Measurements from ENCODE around the gene FXN. TPM values are rescaled to one million over a fixed set of nuclear protein-coding genes. Genes with fewer than 3 reads are reported as not detected.
"Not testable (repeated sequence)": the region's sequence is repeated elsewhere in the genome, so short reads cannot be mapped to it uniquely, and the experiment has no call there.

FXN gene
- 12.0 and 17.8 TPM in 2 replicates for polyA plus RNA-seq (2014; cell fraction: cytosol; rRNA removed)
- 3.2 and 8.8 TPM in 2 replicates for polyA plus RNA-seq (2014; cell fraction: nucleus; rRNA removed)

DNA sequence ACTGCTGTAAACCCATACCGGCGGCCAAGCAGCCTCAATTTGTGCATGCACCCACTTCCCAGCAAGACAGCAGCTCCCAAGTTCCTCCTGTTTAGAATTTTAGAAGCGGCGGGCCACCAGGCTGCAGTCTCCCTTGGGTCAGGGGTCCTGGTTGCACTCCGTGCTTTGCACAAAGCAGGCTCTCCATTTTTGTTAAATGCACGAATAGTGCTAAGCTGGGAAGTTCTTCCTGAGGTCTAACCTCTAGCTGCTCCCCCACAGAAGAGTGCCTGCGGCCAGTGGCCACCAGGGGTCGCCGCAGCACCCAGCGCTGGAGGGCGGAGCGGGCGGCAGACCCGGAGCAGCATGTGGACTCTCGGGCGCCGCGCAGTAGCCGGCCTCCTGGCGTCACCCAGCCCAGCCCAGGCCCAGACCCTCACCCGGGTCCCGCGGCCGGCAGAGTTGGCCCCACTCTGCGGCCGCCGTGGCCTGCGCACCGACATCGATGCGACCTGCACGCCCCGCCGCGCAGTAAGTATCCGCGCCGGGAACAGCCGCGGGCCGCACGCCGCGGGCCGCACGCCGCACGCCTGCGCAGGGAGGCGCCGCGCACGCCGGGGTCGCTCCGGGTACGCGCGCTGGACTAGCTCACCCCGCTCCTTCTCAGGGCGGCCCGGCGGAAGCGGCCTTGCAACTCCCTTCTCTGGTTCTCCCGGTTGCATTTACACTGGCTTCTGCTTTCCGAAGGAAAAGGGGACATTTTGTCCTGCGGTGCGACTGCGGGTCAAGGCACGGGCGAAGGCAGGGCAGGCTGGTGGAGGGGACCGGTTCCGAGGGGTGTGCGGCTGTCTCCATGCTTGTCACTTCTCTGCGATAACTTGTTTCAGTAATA lies at the start of gene FXN:
Gene FXN, plus strand, starts transcription at position 315 of the 871 bp plus-strand sequence. Its CDS starts 31 bp downstream, at position 346.
- DNase-seq (ENCODE audit: low spot score) = peak; percentile 75

DNA sequence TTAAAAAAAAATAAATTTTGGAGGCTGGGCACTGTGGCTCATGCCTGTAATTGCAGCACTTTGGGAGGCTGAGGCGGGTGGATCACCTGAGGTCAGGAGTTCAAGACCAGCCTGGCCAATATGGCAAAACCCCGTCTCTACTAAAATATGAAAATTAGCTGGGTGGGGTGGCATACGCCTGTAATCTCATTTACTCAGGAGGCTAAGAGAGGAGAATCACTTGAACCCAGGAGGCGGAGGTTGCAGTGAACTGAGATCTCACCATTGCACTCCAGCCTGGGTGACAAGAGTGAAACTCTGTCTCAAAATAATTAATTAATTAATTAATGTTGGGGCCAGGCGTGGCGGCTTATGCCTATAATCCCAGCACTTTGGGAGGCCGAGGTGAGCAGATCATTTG lies 48.6 kb upstream of the FXN start:
- DNase-seq (ENCODE audit: low spot score) = not testable (repeated sequence)

- no peak for DNase-seq (ENCODE audit: low spot score)
These were observed 44.1 kb upstream of the FXN start for GRCh38 chr9:68991457-68991856.

GRCh38 chr9:68995776-68996175 lies 39.8 kb upstream of the FXN start:
- DNase-seq (ENCODE audit: low spot score) = no peak

- no peak for DNase-seq (ENCODE audit: low spot score)
These were observed 39.1 kb upstream of the FXN start for GRCh38 chr9:68996462-68996861.

DNA sequence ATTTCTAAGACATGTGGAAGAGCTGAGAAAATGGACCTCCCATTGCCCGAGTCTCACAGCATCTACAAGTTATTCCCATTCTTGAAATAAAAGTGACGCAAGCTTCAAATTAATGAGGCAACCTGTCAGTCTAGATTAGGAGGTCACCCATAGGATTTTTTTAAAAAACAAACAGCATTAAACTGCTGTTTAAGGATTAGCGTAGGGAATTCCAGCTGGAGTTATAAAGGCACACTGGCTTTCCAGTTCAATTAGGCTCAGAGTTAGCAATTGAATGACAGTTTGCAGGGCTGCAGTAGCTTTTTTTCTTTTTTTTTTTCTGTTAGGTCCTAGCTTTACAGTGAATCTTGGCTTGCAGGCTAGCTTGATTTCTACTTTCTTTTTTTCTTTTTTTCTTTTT lies 37.9 kb upstream of the FXN start:
- DNase-seq (ENCODE audit: low spot score) = no peak

DNA sequence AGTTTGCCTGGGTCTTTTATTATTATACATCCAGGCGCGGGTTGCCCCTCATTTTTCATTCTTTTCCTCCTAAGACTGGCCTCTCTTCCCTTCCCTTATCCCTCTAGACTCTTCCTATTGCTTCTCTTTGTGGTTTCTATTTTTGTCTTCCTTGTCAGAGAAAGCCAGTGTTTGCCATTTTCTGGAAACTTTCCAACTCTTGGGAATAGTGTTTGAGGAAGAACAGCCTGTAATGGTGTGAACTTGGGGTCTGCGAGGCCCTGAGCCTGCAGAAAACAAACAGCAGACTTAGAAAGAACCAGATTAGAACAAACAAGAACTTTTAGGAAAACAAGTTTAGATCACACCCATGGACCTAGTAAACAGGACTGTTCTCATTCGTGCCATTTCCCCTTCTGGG lies 37.2 kb upstream of the FXN start:
- DNase-seq (ENCODE audit: low spot score) = no peak

GRCh38 chr9:68998812-68999211 lies 36.7 kb upstream of the FXN start:
- DNase-seq (ENCODE audit: low spot score) = no peak

DNA sequence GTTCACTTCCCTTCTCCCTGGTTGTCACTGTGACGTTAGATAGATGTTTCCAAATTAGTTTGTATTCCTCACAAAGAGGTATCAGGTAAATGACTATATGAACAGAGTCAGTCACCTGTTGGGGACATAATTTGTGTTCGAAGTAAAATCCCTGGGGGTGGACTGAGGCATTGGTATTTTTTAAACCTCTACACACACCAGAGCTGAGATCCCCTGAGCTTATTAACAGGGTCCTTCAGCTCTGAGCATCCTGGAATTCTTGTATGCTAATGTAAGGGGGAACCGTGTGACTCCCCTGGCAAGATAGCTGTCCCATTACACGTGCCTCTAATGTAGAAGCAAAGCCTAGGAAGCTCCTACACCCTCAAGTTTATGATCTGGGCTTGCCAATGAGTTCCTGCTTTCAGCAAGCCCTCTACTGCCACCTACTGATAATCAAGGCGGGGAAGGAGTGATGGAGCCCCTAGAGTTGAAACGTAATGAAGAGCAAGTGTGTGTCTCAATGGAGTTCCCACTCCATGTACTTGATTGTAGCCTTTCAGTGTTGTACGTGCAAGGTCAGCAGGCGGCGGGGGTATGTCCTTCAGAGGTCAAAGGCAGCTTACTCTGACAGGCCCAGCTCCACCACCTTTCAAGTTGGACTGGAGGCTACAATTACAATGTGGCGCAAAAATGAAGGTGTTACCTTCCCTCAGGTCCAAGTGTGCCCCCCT lies 36.0 kb upstream of the FXN start:
- DNase-seq (ENCODE audit: low spot score) = peak; percentile 59

- no peak for DNase-seq (ENCODE audit: low spot score)
These were observed 33.6 kb upstream of the FXN start for GRCh38 chr9:69001921-69002320.

- DNase-seq (ENCODE audit: low spot score) = no peak
These were observed 32.5 kb upstream of the FXN start for GRCh38 chr9:69003051-69003450.

DNA sequence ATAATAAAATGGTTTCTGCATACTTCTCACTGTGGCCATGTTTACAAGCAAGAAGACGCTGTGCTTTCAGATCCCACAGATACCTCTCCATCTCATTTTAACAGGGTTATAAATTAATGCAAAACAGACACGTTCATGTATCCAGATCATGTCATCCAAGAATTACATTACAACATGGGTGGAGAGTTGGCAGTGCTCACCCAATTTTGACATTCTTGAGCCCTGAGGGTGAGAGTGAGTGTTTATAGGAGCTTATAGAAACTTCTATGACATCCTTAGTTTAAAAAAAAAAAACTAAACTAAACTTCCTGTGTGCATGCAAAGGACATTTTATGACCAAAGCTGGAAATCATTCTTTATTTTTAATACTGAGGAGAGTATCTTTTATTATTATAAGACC lies 30.7 kb upstream of the FXN start:
- no peak for DNase-seq (ENCODE audit: low spot score)

GRCh38 chr9:69009708-69010107 lies 25.8 kb upstream of the FXN start:
- no peak for DNase-seq (ENCODE audit: low spot score)

GRCh38 chr9:69012696-69013381 lies 22.7 kb upstream of the FXN start:
- DNase-seq (ENCODE audit: low spot score) = no peak

GRCh38 chr9:69013382-69013727 lies 22.2 kb upstream of the FXN start:
- no peak for DNase-seq (ENCODE audit: low spot score)

DNA sequence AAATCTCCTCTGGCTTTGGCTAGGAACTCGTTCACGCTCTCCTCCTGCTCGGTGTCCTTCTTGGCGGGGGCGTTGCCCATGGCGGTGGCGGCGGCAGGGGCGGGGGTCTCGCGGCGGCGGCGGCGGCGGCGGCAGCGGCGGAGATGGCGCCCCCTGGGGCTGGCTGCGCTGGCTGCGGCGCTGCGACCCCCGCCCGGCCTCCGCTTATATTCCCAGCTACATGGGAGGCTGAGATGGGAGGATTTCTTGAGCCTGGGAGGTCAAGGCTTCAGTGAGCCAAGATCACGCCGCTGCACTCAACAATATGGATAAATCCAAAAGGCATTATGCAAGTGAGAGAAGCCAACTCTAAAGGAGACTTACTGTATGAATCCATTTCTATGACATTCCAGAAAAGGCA lies 21.5 kb upstream of the FXN start, which contains the start of gene PRKACG:
Gene PRKACG, minus strand, starts transcription at position 101 of the 400 bp plus-strand sequence. Its CDS starts 21 bp downstream, at position 80.
- no peak for DNase-seq (ENCODE audit: low spot score)

GRCh38 chr9:69016191-69017096 lies 19.1 kb upstream of the FXN start:
- DNase-seq (ENCODE audit: low spot score) = no peak

DNA sequence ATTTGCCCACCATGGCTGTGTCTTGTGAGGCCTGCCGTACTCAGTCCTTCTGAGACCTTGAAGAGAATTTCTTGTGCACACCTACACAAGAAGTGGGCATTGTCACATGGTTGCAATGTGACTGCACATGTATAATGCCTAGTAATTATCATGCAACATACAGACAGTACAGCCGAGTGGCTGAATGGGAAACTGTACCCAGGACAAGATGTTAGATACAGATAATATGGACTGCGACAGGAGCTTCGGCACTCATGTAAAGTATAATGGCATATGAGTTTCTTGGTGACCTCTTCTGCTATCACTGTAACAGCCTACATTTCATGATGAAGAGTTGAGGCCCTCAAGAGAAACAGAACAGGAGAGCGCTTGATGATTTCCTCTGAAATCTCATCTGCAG lies 16.8 kb upstream of the FXN start:
- no peak for DNase-seq (ENCODE audit: low spot score)

DNA sequence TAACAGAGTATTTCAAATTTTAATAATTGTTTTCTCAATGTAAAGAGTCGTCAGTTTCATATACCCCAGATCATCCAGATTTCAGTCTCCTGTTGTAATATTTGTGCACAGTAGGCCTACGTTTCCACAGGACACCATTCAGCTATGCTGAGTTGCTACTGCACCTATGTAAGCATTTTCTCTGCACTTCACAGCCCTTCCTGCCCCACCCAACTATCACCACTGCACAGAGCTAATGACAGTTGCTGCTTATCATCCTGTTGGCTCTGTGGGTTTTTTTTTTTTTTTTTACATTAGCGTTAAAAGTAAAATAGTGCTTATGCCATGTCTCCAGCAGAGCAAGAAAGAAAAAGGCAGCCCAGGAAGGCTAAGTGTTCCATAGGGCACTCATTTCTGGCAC lies 15.7 kb upstream of the FXN start:
- no peak for DNase-seq (ENCODE audit: low spot score)

DNA sequence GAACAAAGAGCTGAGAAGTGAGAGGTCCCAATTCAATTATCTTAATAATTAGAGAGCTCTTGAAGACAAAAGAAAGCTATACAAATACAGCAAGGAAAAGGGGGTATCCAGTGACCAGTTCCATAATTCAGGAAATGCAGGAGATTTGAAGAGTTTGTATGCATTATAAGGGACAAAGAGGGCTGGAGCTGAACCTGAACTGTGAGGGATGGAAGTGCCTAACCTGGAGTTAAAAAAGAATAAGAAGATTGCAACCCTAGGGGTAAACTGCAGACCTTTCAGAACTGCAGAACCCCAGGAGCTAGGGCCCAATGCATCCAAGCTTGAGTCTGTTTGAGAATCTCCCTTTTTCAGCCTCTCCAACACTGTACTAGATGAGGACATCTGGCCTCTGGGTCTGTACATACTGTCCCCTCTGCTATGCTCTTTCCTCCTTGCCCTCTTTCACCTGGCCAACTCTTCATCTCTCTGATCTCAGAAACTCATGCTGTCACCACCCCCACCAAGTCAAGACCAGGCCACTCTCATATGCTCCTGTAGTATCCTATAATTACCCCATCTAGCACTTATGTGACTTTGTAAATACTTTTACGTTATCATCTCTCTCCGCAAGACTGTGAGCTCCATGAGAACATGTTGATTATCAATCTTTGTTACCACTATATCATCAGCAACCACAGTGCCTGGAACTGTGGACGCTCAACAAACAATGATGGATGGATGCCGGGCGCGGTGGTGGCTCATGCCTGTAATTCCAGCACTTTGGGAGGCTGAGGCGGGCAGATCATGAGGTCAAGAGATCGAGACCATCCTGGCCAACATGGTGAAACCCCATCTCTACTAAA lies 15.0 kb upstream of the FXN start:
- DNase-seq (ENCODE audit: low spot score) = no peak

Measured in SK-N-DZ (cell line).